GM21423 (cell line): ENCODE data around the gene KIFC3.

Experiments
- ATAC-seq: cut with Tn5 transposase; IDR thresholded peaks from one replicate; pipeline ENCODE4 v1.9.1; 2021; ENCODE audit warnings: mild to moderate bottlenecking, moderate library complexity; ENCODE audit not compliant: unreplicated experiment

Gene KIFC3

DNA sequence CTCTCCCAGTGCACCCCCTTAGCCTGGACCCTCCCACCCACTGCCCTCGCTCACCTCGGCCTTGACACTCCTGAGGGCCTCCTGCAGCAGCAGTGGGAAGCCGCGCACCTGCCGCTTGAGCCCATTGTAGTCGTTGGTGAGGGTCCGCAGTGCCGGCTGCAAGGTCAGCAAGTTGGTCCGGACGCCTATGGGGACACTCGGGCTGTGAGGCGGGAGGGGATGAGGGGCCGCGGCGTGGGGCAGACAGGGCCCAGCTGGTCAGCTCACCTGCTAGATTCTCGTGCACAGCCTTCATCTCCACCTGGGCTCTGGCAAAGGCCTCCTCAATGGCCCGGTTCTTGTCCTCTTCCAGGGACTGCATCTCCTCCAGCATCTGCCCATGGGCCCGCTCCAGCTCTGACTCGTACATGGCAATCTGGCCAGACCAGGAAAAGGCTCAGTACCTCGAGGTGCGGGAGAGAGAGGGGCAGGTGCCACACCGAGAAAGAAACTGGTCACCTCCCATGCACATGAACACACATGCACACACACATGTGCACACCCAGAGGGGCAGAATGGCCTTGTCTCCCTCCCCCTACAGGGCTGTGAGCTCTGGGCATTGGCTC is 32.6 kb downstream of the KIFC3 start:
- no peak for ATAC-seq

GRCh38 chr16:57766714-57767348 is 35.5 kb downstream of the KIFC3 start:
- ATAC-seq, result no peak

GRCh38 chr16:57765160-57765728 is 37.0 kb downstream of the KIFC3 start:
- no peak for ATAC-seq

DNA sequence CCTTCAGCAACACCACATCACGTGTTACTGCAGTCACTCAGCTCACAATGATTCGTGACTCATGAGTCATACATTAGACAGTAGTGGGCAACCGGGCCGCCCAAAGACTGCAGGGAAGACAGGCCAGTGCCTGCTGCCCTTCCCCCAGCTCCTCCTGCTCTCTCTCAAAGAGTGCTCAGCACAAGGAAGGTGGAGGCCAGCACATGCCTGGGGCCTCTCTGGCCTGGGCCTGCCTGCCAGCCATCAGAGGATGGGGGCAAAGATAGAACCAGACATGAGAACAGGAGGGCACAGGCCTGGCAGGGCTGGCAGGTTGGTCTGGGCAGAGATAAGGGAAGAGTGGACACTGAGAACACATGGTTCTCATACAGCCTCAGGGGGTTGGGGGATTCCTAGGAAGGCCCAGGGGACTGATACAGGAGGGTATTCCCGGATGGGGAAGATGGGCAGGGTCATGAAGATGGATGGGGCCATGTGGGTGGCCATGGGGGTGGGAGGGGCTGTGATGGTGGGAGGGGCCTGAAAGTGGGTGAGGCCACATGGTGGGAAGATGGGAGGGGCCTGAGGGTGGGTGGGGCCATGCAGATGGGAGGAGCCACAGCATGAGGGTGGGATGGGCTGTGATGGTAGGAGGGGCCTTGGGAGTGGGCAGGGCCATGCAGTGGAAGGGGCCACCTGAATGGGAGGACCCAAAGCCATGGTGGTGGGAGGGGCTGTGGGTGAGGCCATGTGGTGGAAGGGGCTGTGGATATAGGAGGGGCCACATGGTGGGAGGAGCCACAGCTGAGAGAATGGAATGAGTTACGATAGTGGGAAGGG is 37.7 kb downstream of the KIFC3 start:
- ATAC-seq, result no peak

GRCh38 chr16:57764006-57764340 is 38.3 kb downstream of the KIFC3 start:
- no peak for ATAC-seq

DNA sequence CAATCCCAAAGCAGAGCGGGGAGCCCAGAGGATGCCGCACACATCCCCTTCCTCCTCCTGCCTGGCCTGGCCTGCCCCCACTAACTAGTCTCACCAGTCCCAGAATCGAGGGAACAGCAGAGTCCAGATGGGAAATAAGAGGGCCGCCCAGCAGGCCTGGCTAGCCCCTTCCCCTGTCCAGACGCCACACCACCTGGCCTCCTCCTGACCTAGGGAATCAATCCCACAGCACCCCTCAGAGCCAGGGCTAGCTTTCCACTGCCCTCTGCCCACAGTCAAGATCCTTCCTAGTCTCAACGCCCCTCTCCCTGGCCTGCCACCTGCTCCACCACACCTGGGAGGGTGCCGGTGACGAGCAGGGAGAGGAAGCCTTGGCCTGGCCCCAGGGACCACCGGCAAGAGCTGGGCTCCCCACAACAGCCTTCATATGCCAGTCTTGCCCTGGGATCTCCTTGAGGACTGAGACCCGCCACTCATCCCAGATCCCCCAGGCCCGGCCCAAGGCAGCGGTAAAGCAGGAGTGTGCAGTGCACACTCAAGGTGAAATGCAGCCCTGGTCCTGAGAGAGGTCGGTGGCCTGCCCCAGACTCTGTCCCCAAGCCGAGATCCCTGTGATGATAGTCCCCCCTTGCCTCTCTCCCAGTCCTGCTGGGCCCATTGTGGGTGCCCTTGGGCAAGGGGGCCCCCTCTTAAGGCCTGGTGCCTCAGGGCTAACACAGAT is 38.8 kb downstream of the KIFC3 start:
- no peak for ATAC-seq

GRCh38 chr16:57762365-57763040 is 39.8 kb downstream of the KIFC3 start:
- ATAC-seq, result no peak

- ATAC-seq, result no peak
These were observed 40.3 kb downstream of the KIFC3 start for GRCh38 chr16:57761957-57762356.

- ATAC-seq, result no peak
These were observed 41.0 kb downstream of the KIFC3 start for GRCh38 chr16:57761301-57761700.

DNA sequence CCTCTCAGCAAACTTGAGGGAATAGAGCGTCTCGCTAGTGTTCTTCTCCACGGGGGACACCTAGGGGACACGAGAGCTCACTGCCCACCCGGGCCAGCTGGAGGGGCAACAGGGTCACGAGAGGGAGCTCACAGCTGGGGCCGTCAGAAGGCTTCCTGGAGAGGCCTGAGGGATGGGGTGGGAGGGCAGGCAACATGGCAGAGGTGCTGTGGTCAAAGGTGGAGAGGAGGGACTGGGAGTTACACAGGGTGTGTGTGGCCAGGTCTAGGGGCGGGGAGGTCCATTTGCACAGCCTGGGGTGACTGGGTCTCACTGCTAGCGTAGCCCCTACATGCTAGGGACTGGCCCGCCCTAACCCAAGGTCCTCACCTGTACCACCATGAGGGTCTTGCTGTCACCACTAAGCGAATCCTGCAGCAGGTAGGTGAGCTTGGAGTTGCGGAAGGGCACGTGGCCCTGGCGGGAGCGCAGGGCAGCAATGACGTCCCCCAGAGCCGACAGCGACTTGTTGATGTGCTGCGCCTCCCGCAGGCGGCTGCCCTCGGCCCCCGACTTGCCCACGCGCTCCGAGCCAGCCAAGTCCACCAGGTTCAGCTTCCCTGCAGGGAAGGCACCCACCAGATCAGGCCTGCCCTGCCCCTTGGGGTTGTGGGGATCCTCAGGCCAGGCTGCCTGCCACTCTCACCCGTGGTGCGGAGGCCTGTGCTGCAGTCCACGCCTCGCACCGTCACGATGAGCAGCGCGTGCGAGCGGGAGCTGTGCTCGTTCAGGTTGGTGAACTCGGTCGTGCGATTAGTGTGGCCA is 41.7 kb downstream of the KIFC3 start:
- ATAC-seq, result no peak

DNA sequence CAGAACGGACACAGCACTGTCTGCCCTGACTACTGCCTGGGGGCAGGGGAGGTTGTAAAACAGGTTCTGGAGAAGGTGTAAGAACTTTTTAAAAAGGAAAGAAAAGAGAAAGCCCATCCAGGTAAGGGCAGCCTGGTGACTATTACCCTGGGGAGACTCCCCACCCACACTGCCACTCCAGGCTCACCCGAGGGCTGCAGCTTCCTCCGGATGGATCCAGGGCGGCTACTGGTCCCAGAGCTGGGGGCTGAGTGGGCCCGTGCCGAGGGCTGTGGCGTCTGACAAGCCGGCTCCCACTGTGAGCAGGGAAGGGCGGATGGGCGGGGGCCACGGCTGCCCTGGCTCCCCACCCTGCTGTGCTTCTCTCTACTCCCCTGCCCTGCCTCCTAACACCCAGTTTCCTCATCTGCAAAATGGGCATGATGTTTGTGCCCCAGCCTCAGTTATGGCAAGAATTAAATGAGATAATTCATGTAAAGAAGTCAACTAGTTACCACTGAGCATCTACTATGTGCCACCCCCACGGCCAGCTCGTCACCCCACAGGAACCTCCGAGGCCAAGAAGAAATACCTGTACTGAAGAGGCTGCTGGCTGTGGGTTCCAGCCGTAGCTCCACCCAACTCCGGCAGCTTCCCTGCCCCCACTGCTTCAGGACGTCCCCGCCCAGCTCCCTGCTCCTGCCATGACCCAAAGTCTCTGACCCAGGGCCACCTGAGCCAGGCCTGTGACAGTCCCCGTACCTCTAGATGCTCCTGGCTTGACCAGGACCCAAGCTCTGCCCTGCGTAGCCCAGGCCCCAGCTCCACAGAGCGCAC is 42.5 kb downstream of the KIFC3 start:
- ATAC-seq, result no peak

GRCh38 chr16:57759131-57759530 is 43.2 kb downstream of the KIFC3 start:
- ATAC-seq, result no peak

DNA sequence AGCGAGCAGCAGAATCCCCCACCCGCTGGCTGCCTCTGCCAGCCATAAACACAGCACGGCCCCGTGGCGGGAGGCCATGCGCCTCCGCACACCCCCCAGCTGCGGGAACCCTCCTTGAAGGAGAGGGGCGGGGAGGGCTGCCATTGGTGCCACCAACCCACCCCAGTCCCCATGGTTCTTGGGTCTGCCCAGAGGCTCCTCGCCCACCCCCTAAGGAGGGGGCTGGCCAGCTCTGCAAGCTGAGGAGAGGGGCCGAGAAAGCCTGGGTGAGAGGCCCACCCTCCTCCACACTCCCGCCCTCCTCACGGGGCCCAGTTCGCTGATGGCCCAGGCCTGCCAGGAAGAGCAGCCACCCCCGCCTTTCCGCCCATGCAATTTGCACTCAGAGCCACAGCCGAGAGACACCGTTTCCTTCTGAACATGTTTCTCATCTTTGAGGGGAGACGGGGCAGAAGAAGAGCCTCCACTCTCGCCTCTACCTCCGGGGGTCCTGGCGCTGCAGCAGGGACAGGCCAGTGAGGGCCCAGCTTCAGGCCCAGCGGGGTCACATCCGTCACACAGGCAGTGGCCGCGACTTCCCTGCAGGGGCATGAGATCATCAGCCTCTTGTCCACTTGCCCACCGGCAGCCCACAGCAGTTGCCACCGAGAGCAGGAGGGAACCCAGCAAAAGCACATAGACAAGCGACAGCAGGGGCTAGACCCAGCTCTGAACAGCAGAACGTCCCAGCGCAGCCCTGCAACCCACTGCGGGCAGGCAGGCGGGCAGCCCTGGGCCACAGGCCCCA is 43.8 kb downstream of the KIFC3 start:
- no peak for ATAC-seq

DNA sequence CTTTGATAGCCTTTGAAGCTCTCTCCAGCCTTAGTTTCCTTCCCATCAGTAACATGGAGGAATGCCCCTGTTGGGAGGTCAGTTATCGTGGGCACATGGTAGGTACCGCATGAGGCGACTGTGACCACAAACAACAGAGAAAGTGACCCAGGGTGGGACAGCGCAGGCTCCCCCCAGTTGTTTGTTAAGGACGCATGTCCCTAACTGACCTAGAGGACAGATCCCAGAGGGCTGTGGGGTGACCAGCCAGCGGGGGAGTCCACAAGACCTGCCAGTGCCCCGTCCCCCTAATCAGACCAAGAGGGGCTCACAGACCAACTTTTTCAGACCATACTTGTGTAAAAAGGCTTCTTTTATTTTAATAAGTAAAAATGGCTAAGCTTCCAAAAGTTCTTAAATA is 44.4 kb downstream of the KIFC3 start:
- no peak for ATAC-seq

GRCh38 chr16:57757326-57757786 is 44.9 kb downstream of the KIFC3 start:
- ATAC-seq, result peak; percentile 82

DNA sequence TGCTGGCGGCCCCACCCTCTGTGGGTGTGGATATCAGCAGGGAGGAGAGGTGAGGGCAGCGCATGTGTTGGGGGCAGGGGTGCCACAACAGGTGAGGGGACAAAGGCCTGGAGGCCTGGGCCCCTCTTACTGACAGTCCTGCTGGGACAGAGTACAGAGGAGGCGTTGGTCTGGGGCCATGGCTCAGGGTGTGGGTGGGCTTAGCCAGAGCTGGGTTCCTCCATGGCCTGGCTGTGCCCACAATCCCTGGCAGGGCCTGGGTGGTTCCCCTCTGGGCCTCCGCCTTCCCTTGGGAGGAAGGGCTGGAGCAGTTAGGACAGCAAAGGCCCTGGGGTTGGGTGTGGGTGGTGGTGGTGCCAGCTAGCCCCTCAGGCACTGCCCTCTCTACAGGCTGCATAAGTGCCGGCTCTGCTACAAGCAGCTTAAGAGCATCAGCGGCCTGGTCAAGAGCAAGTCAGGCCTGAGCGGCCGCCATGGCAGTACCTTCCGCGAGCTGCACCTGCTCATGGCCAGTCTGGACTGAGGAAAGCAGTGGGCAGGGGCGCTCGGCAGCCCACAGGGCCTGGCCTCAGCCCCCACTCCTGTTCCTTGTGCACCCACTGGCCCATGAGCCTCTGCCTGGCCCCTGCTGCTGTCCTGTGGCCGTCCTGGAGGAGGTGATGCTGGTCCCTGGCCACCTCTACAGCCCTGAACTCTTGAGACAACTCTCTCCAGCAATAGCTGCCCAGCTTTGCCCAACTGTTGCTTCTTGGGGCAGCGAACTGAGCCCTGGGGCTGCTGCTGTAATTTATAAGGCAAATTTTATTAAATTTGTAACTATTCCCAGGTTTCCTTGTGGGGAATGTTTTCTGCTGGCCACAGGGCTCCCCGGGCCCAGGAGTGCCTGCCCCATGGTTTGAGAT is 45.6 kb downstream of the KIFC3 start:
- ATAC-seq, result no peak
